ENCODE measurements around the gene ASB6.

Gene ASB6

GRCh38 chr9:129624168-129624759, 17.7 kb downstream of the ASB6 start:
- DNase-seq: peak; percentile 81

- DNase-seq: no peak
Observed at GRCh38 chr9:129623331-129623730, 18.6 kb downstream of the ASB6 start.

GRCh38 chr9:129620669-129621295, 21.2 kb downstream of the ASB6 start, which contains the start of gene C9orf50:
TSS of gene C9orf50 (minus strand) at chr9:129621101. CDS start at chr9:129620574, 527 bp downstream.
- peak; percentile 87 for DNase-seq

GRCh38 chr9:129619787-129620668, 21.9 kb downstream of the ASB6 start:
- DNase-seq: peak; percentile 56

GRCh38 chr9:129617167-129617566, 24.8 kb downstream of the ASB6 start:
- DNase-seq: peak; percentile 76

- DNase-seq: no peak
Observed at GRCh38 chr9:129615407-129616285, 26.3 kb downstream of the ASB6 start.

GRCh38 chr9:129614932-129615331, 27.0 kb downstream of the ASB6 start:
- DNase-seq: no peak

- DNase-seq: peak; percentile 94
Observed at GRCh38 chr9:129613520-129614175, 28.3 kb downstream of the ASB6 start.

- DNase-seq: peak; percentile 92
Observed at GRCh38 chr9:129612815-129613519, 29.0 kb downstream of the ASB6 start.

- peak; percentile 35 for DNase-seq
Observed at GRCh38 chr9:129612123-129612522, 29.8 kb downstream of the ASB6 start.

GRCh38 chr9:129611307-129611800, 30.6 kb downstream of the ASB6 start:
- no peak for DNase-seq

GRCh38 chr9:129610473-129611306, 31.3 kb downstream of the ASB6 start:
- DNase-seq: peak; percentile 83

- DNase-seq: no peak
Observed at GRCh38 chr9:129610213-129610472, 31.8 kb downstream of the ASB6 start.

GRCh38 chr9:129609486-129610212, 32.3 kb downstream of the ASB6 start:
- DNase-seq: peak; percentile 48

- no peak for DNase-seq
Observed at GRCh38 chr9:129608561-129609481, 33.1 kb downstream of the ASB6 start.

GRCh38 chr9:129607027-129607387, 34.9 kb downstream of the ASB6 start:
- DNase-seq: peak; percentile 72

- DNase-seq: no peak
Observed at GRCh38 chr9:129606161-129607026, 35.6 kb downstream of the ASB6 start.

GRCh38 chr9:129604766-129605163, 37.2 kb downstream of the ASB6 start:
- peak; percentile 47 for DNase-seq
